Prostate gland (tissue), 2 donors: ENCODE measurements around the gene ELP5.

Experiments used
- CTCF ChIP-seq, 4 experiments: fragments of 200-600 bp in 2 of 4; fragments of 450-650 bp in 2 of 4; sonication (generic) in 2 of 4; IDR thresholded peaks; 1 replicate in 3 of 4; 2 replicates in 1 of 4; pipeline ENCODE4 v1.5.1; 2016 to 2019; ENCODE audit warnings: antibody characterized with exemption in 4 of 4, mild to moderate bottlenecking in 2 of 4, moderate library complexity in 2 of 4
- POLR2AphosphoS5 ChIP-seq: sonication (generic); formaldehyde crosslinking; IDR thresholded peaks from one replicate; pipeline ENCODE4 v1.6.1; 2017; ENCODE audit warnings: antibody characterized with exemption

- TF ChIP-seq POLR2AphosphoS5 (no peak), CTCF (IDR thresholded peaks at IDR 0.05) (no peak)
Measured at GRCh38 chr17:7229504-7229903, 22.5 kb upstream of the ELP5 start.
